DMS79 (cell line): ENCODE measurements around the gene HTRA3.

Experiments used
- DNase-seq: peaks from one replicate; lab custom pipeline; 2025; lab: John Stamatoyannopoulos, UW

Gene HTRA3

DNA sequence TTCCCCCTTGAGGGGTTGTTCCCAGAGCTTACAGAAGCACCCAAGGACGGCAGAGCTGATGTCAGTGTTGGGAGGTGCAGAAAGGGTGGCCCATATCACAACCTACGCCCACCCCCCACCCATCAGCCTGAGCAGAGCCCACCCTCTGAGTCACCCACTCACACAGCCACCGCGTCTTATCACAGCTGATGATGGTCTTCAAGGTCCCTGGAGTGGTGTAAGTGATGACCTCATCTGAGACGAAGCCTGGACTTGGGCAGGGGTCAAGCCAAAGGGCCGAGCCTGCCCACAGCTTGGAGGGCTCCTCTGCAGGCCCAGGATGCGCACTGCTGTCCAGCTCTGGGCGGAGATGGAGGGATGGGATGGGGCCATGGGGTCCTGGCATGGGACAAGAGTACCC is 3.0 kb upstream of the HTRA3 start:
- no peak for DNase-seq

DNA sequence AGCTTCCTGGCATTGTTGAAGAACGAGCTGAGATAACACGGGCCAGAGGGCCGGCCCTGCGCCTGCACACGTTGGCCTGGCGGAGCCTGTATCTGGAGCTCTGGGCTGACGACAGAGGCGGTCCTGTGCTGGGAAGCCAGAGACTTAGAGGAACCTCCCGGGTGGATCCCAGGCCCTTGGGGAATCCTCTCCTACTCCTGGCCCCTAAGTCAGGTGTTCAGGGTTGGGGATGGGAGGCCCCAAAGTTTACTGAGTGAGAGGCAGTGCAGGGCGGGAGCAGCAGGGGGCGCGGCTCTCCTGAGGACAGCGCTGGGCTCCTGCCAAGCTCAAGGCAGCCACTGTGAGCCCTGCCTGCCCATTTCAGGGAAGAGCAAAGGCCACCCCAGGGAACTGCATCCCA is 2.5 kb upstream of the HTRA3 start:
- no peak for DNase-seq

DNA sequence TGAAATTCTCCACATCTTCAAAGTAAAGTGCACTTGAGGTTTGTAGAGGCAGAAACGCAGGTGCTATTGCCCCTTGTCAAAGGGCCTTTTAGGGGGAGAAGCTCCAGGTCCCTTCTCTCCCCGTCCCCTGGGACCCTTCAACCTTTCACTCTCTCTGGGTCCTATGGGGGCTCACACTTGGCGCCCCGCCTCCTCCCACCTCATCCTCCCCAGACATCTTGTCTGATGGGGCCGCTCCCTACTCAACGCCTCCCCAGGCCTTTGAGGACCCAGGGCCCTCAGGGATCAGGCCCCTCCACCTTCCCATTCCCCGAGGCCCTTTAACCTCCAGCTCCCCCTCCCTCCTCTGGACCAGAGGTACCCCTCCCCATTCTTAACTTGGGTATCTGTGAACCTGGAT is 1.3 kb upstream of the HTRA3 start:
- DNase-seq = no peak

DNA sequence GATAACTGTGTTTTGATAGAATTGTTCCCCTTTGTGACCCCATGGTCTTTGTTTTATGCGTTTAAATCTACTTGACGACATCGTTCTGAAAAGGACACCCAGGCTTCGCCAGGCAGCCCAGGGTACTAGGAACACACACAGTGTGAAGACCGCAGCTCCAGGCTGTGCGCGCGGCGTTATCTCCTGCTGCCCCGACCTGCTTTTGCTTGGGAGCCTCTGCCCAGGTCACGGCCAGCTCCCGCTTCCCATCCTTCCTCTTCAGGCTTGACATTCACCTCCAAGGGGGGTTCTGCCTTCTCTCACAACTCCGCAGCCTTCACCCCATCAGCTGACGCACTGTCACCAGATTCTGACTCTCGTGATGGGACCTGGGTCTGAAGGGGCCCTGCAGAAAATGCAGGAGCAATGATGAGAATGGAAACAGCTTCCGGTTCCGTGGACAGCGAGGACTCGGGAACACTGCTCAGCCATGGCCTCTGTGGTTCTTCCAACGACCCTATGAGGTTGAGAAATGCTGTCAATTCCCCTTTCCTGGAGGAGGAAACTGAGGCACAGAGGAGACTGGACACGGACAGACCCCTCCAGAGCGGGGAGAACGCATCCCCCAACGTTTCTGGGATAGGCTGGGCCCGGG is 536 bp upstream of the HTRA3 start:
- no peak for DNase-seq

DNA sequence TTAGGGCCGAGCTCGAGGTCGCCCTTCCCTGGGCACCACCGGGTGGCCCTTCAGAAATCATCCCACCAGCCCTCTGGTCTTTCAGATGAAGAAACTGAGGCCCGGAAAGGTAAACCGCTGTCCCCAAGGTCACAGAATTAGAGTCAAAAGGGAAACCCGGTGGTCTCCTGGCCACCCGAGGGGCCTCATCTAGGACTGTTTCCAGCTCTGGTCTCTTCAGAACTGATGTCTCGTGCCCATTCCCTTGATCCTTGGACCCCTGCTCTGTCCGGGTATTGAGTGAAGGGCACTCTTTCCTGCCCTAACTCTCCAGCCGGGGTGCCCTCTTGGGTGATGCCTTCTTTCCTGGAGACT is 841 bp downstream of the HTRA3 start:
- no peak for DNase-seq

DNA sequence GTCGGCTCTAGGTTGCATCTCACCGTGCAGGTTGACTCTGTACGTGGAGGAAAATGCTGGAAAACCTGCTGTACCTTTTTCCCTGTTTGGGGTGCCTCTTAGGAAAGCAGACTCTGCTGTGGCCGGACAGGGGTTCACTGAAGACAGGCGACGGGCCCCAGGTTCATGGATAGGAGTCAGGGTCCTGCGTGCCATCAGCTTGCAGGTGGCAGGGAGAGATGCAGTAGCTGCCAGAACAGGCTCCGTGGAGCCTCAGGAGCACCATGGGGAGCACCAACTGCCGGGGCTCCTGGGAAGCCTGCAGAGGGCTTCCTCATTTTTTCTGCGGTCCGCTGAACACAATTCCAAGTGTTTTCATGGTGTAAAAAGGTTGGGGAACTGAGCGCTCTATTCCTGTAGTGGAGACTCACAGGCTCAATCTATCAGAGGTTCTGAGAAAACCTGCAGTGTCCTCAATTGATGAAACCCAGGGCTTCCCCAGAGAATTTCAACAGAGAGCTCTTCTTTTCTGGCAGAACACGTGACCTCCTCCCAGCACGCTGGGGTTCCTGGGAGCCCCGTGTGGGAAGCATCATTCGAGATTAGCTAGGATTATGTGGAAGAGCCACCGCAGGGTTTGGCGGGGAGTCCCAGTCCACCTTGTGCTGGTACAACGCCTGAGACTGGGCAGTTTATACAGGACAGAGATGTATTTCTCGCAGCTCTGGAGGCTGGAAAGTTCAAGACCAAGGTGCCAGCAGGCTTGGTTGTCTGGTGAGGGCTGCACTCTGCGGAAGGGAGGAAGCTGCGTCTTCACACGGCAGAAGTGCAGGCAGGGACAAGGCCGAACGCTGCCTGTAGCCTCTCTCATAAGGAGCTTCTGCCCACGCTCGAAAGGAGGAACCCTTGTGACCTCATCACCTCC is 1.6 kb downstream of the HTRA3 start:
- no peak for DNase-seq

DNA sequence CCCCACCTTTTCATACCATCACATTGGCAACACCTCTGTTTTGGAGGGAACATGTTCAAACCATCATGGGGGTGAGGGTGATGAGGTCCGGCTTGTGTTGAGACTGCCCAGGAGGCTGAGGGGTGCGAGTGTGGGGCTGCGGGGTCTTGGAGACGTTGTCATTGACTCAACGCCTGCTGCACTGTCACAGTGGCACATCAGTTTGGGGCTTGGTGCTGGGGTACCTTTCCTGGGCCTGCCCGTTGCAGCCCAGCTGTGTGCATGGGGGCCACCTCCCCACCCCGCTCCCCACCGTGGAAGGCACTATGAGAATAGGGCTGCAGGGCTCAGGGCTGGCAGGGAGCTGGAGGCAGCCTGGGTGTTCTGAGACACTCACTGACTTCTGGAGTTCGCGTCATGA is 2.3 kb downstream of the HTRA3 start:
- DNase-seq = no peak

DNA sequence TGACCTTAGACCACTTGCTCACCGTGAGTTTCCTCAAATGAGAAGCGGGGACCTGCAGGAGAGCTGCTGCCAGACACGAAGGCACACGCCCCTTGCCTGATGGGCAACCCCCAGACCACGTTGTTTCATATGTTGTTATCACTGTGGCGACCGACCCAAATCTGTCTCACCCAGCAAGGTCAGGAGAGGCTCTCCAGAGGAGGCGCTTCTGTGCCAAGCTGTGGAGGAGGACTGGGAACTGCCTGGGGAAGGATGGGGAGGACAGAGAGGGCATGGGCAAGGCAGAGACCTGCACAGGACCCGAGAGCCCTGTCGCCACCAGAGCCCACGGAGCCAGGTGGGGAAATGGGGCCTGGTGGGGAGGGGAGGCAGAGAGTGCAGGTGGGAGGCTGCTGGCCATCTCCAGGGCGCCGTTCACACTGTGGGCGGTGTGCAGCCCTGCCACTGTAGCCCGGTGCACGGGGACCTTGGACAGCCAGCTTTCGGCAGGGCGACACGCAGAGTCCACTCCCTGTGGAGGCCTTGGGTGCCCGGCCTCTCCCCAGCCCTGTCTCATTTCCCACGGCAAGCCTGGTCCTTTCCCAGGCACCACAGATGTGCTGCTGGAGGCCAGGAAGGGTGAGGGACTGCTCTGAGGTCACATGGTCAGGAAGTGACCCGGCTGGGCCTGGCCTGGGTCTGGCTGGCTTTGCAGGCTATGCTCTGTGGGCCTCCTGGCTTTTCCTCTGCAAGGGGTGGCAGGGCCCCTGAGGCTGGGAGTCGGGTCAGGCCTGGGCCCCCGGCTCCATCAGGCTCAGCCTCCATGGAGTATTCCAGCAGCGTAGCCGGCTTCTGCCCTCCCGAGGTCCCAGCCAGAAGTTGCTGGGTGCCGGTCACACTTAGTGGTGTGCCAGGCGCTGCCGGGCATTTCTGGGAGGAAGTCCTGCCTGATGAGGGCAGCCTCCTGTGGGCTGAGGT is 3.2 kb downstream of the HTRA3 start:
- DNase-seq = no peak

DNA sequence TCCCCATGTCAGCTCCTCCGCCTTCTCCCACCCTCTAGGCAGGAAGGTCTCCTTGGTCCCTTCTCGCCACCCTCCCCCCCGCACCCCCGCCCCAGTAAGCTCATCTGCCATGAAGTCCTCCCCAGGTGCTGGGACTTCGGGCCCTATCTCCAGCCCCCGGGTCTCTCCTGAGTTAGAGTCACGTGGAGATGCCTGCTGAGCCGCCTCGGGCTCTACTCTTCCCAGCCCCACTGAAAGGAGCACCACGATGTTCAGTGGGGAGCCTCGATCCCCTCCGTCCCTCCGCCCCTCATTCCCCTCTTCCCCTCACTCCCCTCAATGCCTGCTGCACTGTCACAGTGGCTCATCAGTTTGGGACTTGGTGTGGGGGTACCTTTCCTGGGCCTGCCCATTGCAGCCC is 3.9 kb downstream of the HTRA3 start:
- no peak for DNase-seq

DNA sequence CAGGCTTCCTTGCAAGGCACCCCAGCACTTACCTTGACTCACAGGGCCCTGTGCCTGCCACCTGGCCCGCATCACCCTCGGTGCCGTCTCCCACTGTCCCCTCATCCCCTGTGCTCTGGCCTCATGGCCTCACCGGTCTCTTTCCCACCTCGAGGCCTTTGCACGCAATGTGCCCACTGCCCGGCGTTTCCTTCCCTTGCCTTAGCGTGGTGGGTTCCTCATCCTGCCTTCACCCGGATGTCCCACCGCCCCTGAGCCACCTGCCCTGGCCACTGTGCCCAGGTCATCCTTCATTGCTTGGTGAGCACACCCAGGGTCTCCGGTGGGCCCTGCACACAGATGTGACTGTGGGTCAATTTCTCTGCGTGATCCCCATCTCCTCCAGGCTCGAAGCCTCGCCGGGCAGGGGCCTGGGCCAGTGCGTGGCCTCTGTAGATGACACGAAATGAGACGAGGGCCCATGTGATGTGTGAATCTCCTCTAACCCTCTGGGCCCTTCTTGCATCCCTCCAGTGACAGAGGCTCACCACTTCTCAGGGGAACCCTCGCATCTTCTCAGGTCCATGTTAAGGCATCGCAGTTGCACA is 4.6 kb downstream of the HTRA3 start:
- no peak for DNase-seq

DNA sequence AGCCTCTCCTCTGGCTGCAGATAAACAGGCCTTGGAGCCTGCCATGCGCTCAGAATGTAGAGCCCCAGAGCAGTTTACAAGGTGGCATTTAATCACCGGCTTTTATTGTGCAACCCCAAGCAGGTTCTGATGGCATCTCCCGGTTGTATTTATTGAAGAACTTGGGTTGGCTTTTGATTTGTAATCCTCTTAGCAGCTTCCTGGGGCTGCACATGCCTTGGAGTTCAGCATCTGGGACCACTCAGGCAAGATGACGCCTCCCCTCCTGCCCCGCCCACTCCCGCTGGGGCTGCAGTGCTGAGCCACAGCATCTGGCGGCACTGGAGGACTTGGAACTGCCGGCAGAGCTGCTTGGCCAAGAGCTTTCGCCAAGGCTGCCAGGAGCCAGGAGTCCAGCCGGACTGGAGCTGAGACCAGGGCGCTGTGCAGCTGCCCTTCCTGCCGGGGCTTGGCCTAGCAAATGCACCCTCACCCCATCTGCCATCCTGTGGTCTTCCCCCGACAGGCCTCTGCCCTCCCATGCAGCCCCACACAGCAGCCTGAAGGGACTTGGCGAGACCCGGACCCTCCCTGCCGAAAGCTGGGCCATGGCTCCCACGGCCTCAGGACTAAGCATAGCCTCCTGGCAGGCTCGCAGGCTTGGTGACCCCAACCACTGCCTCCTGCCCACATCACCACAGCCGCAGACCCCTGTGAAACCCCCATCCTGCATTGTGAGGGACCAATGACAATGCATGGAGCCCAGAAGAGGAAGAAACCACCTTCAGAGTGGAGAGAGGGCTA is 5.4 kb downstream of the HTRA3 start:
- DNase-seq = peak; percentile 63

DNA sequence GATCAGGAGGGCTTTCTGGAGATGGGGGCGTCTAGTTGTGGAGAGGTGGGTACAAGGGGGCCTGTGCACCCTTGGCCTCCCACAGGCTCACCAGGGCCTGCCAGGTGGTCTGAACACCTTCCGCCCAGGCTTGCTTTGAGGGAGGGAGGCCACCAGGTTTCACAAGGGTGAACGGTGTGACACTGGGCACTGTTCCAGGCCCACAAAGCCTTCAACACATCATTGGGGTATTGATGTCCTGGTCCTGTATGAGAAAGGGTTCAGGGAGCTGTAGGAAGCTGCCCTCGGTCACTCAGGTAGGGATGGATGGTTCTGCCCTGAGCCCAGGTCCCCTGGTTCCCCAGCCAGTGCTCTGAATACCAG is 6.0 kb downstream of the HTRA3 start:
- no peak for DNase-seq

DNA sequence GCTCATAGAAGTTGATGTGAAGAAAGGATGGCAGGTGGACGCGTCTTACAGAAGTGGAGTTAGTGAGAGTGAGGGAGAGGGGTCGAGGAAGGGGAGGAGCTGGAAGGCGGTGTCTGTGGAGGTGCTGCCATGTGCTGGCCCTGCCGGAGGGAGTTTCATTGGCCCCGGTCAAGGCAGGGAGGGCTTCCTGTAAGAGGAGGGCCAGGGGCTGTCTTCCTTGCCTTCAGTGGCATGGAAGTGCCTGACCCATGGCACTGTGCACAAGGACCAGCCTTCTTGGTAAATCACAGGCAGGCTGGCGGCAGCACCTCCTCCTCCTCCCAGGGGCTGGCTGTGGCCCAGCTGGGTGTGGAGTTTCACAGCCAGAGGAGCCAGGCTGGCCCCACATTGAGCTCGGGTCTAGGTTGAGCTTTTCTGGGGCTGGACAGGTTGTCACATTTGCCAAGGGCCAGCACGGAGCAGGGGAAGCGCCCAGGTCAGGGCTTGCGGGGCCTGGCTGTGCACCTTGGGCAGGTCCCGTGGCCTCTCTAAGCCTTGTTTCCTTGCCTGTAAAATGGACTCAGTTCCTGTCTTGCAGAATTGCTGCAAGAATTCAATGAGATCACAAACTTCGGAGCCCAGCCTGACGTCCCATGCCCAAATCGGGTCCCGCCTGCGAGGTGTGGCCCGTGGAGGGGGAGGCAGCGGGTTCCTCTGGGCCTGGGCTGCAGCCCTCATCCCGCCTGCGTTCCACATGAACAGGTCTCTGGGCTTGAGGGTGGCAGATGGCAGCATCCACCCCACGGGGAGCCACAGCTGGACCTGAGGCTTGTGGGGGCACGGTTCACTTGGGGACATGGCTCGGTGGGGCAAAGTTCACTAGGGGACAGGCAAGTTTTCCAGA is 7.0 kb downstream of the HTRA3 start:
- DNase-seq = no peak

DNA sequence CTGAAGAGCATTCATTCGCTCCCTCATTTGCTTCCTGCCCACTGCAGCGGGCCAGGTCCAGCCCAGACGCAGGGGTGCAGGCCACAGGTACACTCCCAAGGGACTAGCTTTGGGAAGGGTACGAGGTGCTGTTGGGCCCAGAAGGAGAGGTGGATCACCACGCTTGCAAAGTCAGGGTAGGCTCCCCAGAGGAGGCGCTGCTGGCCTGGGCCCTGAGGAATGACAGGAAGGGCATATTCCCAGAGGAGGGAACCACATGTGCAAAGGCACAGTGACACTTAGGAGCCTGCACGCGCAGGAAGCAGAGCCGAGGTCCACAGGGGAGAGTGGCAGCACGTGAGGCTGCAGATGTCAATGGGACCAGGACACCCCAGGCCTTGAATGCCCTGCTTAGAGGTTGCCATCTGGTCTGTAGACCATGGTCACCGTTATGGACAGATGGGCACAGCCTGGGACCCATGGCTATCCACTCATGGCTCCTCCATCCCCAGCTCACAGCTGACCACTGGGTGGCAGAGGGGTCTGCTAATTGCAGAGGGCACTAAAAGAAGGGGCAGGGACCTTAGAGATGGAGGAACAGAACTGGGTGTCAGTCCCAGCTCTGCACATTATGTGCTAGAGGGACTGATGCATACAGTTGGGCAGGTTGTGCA is 7.9 kb downstream of the HTRA3 start:
- DNase-seq = no peak

DNA sequence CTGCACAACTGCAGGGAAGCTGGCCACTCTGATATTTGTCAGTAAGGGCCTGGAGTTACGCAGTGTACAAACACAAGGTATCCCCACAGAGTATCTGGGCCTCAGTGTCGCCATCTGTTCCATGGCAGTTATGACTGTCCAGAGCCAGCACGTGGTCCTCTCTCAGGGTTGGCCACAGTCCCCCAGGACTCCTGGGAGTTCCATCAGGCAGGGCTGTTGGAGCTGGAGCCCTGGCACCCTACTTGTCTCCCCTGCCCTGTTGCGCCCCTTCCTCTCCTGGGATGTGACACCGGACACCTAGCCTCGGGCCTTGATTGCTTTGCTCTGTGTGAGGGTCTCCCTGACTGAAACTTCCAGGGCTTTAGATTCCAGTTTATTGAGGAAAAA is 8.4 kb downstream of the HTRA3 start:
- no peak for DNase-seq

DNA sequence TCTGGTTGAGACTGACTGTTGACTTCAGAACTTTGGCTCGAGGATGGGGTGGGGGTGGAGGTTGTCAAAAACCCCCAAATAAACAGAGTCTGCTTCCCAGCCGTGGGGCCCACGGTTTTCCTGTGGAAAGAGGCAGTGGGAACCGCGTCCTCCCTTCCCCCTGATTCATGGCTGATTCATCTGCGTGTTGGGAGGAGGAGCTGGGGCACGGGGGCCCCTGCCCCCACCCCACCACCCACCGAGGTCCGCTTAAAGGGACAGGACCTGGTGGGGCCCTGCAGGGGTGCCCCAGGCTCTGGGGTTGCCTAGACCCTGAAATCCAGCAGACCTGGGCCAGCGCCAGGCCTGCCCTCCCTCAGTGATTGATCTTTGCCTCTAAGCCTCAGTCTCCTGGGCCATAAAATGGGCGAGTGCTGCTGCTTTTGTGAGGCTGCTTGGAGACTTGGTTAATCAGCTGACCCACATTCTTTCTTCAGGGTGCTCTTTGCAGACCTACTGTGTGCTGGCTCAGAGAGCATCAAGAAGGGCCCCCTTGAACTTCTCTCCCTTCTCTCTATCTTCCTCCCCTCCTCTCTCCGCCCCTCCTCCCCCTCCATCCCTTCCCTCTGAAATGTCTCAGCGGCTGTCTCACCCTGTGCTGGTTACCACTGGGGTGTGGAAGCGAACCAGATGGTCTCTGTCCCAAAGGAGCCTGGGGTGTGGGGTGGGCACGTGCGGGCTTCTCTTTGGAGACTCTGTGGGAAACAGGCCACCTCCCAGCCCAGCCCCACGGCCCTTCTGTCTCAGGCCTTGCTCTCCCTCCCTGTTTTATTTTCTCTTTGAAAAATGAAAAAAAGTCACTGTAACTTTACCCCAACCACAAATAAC is 9.1 kb downstream of the HTRA3 start:
- no peak for DNase-seq

DNA sequence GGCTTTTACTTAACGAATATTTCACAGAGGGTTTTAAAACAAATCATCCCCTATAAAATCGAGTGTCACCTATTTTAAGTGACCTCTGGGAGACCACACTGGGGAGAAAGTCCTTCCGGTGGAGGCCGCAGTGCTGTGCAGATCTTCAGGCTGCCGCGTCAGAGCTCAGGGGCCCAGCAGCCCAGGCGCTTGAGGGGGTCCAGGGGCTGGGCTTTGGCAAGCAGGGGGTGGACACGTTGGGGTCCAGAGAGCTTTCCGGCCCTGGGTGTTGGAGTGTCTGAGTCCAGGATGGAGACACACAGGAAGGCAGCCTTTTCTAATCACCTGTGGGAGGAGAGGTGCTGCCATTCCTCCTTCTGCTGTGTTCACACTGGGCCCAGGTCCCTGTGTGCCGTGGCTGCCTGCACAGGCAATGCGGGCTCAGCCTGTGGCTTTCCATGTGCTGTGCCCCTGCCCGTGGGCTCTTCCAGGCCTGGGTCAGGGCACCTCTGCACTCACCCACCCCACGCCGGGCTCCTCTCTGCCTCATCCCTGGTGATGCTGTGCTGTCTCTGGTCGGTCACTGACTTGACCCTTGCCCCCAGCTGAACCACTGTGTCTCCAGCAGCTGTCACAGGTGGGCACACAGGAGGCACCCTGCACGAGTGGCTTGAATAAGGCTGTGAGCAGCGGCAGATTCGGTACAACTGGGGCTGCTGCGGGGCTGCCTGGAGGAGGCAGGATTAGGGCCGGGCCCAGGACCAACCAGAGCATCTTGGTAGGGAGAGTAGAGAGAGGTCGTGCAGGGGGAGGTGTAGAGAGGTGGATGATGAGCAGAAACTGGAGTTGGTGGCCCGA is 10.0 kb downstream of the HTRA3 start:
- DNase-seq = no peak
